ENCODE results near the gene CALHM5.

GRCh38 chr6:116461932-116462885 is 49.2 kb upstream of the CALHM5 start:
- no peak for TF ChIP-seq REST (IDR thresholded peaks at IDR 0.05; ENCODE audit: insufficient read depth in 1 of 2, low read depth in 2 of 2, low read length in 2 of 2)
- no peak for TF ChIP-seq POLR2AphosphoS5 (IDR thresholded peaks at IDR 0.05; ENCODE audit: low read depth, low read length)
- TF ChIP-seq TAF1 (IDR thresholded peaks at IDR 0.05; ENCODE audit: borderline replicate concordance, insufficient read depth, low read length), result no peak

Measured in PFSK-1 (cell line).